ENCODE data around the gene PCA3. TPM values are rescaled to one million over a fixed set of nuclear protein-coding genes. Genes with fewer than 3 reads are reported as not detected.

The PCA3 gene
- total and polyA plus RNA-seq, 2 donors (not counting 3 experiments of a cell fraction or from before 2014, with no cell fraction given) = 0.86 to 2.5 TPM

- no peaks in the 10 kb centered on the region for H3K36me3 ChIP-seq (ENCODE audit: control insufficient read depth in 2 of 2, extremely low read depth in 1 of 2, insufficient read depth in 2 of 2, low read length in 2 of 2)
- H3K4me3 ChIP-seq (replicated peaks in 1 of 3; ENCODE audit: insufficient read depth in 1 of 3, low read depth in 1 of 3, low read length in 3 of 3) = no peak overlapping the region
- H3K27me3 ChIP-seq (ENCODE audit: control insufficient read depth in 2 of 2, insufficient read depth in 2 of 2, low read length in 2 of 2) = peaks cover 5 to 6% of the 10 kb centered on the region in 2 experiments
- no peak overlapping the region for H3K9ac ChIP-seq (replicated peaks; ENCODE audit: extremely low read depth, insufficient read depth, low read length)
- intact Hi-C loops (cut with micrococcal nuclease) (no loop called here), dilution Hi-C loops (cut with MboI; ENCODE audit: extremely low pct_ligation_motif_present, low sequenced_read_pairs) (no loop called here)
- no peaks in the 10 kb centered on the region for H3K9me1 ChIP-seq (replicated peaks; ENCODE audit: control insufficient read depth, extremely low read depth, insufficient read depth, low read length)
- H2AFZ ChIP-seq (ENCODE audit: low read depth, low read length) = no peak overlapping the region
- FAIRE-seq (no peak), DNase-seq (ENCODE audit: low read depth, low spot score) (no peak)
- POLR2A ChIA-PET = interaction anchor here (0.7 kb wide), 1 partner anchor 392 kb away, joined by 3 read pairs; no protein-coding TSS in a partner anchor
- H3K79me2 ChIP-seq (ENCODE audit: control insufficient read depth, insufficient read depth, low read length) = no peaks in the 10 kb centered on the region
- H3K4me1 ChIP-seq (ENCODE audit: control insufficient read depth, extremely low read depth, insufficient read depth, low read length) = no peaks in the 10 kb centered on the region
- H3K27ac ChIP-seq (ENCODE audit: insufficient read depth, low read depth, low read length) = no peak overlapping the region
- H3K4me2 ChIP-seq (ENCODE audit: insufficient read depth, low read length) = no peak overlapping the region
- no peaks in the 10 kb centered on the region for H4K20me1 ChIP-seq (replicated peaks; ENCODE audit: control insufficient read depth, extremely low read depth, insufficient read depth, low read length)
- TF ChIP-seq MAX (IDR thresholded peaks at IDR 0.05; ENCODE audit: insufficient read depth, insufficient read length) (no peak), CTCF (IDR thresholded peaks at IDR 0.05; ENCODE audit: extremely low read depth in 1 of 2, insufficient read depth in 1 of 2, low read depth in 1 of 2, low read length in 2 of 2) (no peak), FOS (IDR thresholded peaks at IDR 0.05; ENCODE audit: borderline replicate concordance, insufficient read depth, low read length) (no peak), POLR2A (IDR thresholded peaks at IDR 0.05; ENCODE audit: low read depth, low read length) (no peak), JUN (IDR thresholded peaks at IDR 0.05; ENCODE audit: borderline replicate concordance, insufficient read depth, insufficient read length, low read depth) (no peak), EZH2 (IDR thresholded peaks at IDR 0.05; ENCODE audit: borderline replicate concordance, low read depth, low read length, severe bottlenecking) (no peak), MYC (IDR thresholded peaks at IDR 0.05; ENCODE audit: low read depth, low read length) (no peak), GATA2 (IDR thresholded peaks at IDR 0.05; ENCODE audit: insufficient read depth, insufficient read length, low read depth, low read length) (no peak), POLR2AphosphoS5 (IDR thresholded peaks at IDR 0.05; ENCODE audit: insufficient read depth, low read depth, low read length) (no peak)
- CTCF ChIA-PET = no interaction called here
- no peaks in the 10 kb centered on the region for H3K9me3 ChIP-seq (replicated peaks; ENCODE audit: control insufficient read depth, insufficient read depth, low read length)
- no TSS peak for BruUV-seq (replicated peaks)
These were observed 1.9 kb downstream of the PCA3 start for GRCh38 chr9:76766126-76766525.

Measured in endothelial cell of umbilical vein (primary cell).